ENCODE results near the gene ZNF407. TPM values are rescaled to one million over a fixed set of nuclear protein-coding genes. Genes with fewer than 3 reads are reported as not detected.

Gene ZNF407
- total RNA-seq, 1 donor from 2014 or later = 14.2 TPM

- Mint-ChIP-seq H3K4me1 (ENCODE audit: unreplicated experiment) (peaks cover 4% of the 10 kb centered on the region), H3K4me3 (ENCODE audit: unreplicated experiment) (no peak overlapping the region), H3K27me3 (ENCODE audit: unreplicated experiment) (no peaks in the 10 kb centered on the region)
These were observed 451.2 kb downstream of the ZNF407 start for GRCh38 chr18:75048776-75049454.

GRCh38 chr18:75049455-75049789 is 451.8 kb downstream of the ZNF407 start:
- peaks cover 4% of the 10 kb centered on the region for H3K4me1 Mint-ChIP-seq (ENCODE audit: unreplicated experiment)
- no peaks in the 10 kb centered on the region for H3K36me3 Mint-ChIP-seq (ENCODE audit: unreplicated experiment)
- TF ChIP-seq CTCF (IDR thresholded peaks at IDR 0.05) = no peak
- H3K27me3 Mint-ChIP-seq (ENCODE audit: unreplicated experiment) = no peaks in the 10 kb centered on the region
- no peaks in the 10 kb centered on the region for H3K9me3 Mint-ChIP-seq (ENCODE audit: unreplicated experiment)
- H3K4me3 Mint-ChIP-seq (ENCODE audit: unreplicated experiment) = no peak overlapping the region
- DNase-seq (ENCODE audit: extremely low spot score, unreplicated experiment) = no peak
- H3K27ac Mint-ChIP-seq (ENCODE audit: unreplicated experiment) = no peak overlapping the region

More at GRCh38 chr18:75048776-75049454, 451.2 kb downstream of the ZNF407 start:
- Mint-ChIP-seq H3K9me3 (ENCODE audit: unreplicated experiment) (no peaks in the 10 kb centered on the region), H3K27ac (ENCODE audit: unreplicated experiment) (no peak overlapping the region), H3K36me3 (ENCODE audit: unreplicated experiment) (no peaks in the 10 kb centered on the region)
- no peak for DNase-seq (ENCODE audit: extremely low spot score, unreplicated experiment)
- no peak for TF ChIP-seq CTCF (IDR thresholded peaks at IDR 0.05)

GRCh38 chr18:75051757-75052156 is 454.1 kb downstream of the ZNF407 start:
- Mint-ChIP-seq H3K9me3 (ENCODE audit: unreplicated experiment) (no peaks in the 10 kb centered on the region), H3K4me3 (ENCODE audit: unreplicated experiment) (no peak overlapping the region), H3K4me1 (ENCODE audit: unreplicated experiment) (peaks cover 4% of the 10 kb centered on the region), H3K27me3 (ENCODE audit: unreplicated experiment) (no peaks in the 10 kb centered on the region), H3K27ac (ENCODE audit: unreplicated experiment) (no peak overlapping the region), H3K36me3 (ENCODE audit: unreplicated experiment) (no peaks in the 10 kb centered on the region)
- no peak for DNase-seq (ENCODE audit: extremely low spot score, unreplicated experiment)
- no peak for TF ChIP-seq CTCF (IDR thresholded peaks at IDR 0.05)

- TF ChIP-seq CTCF (IDR thresholded peaks at IDR 0.05) = no peak
- DNase-seq (ENCODE audit: extremely low spot score, unreplicated experiment) = no peak
- Mint-ChIP-seq H3K4me1 (ENCODE audit: unreplicated experiment) (peaks cover 4% of the 10 kb centered on the region), H3K9me3 (ENCODE audit: unreplicated experiment) (no peaks in the 10 kb centered on the region), H3K27me3 (ENCODE audit: unreplicated experiment) (no peaks in the 10 kb centered on the region), H3K4me3 (ENCODE audit: unreplicated experiment) (no peak overlapping the region), H3K36me3 (ENCODE audit: unreplicated experiment) (no peaks in the 10 kb centered on the region), H3K27ac (ENCODE audit: unreplicated experiment) (no peak overlapping the region)
These were observed 454.8 kb downstream of the ZNF407 start for GRCh38 chr18:75052475-75052874.

GRCh38 chr18:75053028-75053629 is 455.5 kb downstream of the ZNF407 start:
- Mint-ChIP-seq H3K4me3 (ENCODE audit: unreplicated experiment) (no peak overlapping the region), H3K27me3 (ENCODE audit: unreplicated experiment) (no peaks in the 10 kb centered on the region), H3K4me1 (ENCODE audit: unreplicated experiment) (peaks cover 4% of the 10 kb centered on the region), H3K9me3 (ENCODE audit: unreplicated experiment) (no peaks in the 10 kb centered on the region), H3K36me3 (ENCODE audit: unreplicated experiment) (no peaks in the 10 kb centered on the region), H3K27ac (ENCODE audit: unreplicated experiment) (no peak overlapping the region)
- no peak for TF ChIP-seq CTCF (IDR thresholded peaks at IDR 0.05)
- no peak for DNase-seq (ENCODE audit: extremely low spot score, unreplicated experiment)
